HG03025 (cell line): ENCODE measurements around the gene AREL1.

Experiments used
- ATAC-seq: cut with Tn5 transposase; IDR thresholded peaks from one replicate; pipeline ENCODE4 v1.9.1; 2021; ENCODE audit warnings: mild to moderate bottlenecking, moderate library complexity; ENCODE audit not compliant: unreplicated experiment, low FRiP score

AREL1 gene

GRCh38 chr14:74661726-74662450 is 51.0 kb downstream of the AREL1 start:
- no peak for ATAC-seq

DNA sequence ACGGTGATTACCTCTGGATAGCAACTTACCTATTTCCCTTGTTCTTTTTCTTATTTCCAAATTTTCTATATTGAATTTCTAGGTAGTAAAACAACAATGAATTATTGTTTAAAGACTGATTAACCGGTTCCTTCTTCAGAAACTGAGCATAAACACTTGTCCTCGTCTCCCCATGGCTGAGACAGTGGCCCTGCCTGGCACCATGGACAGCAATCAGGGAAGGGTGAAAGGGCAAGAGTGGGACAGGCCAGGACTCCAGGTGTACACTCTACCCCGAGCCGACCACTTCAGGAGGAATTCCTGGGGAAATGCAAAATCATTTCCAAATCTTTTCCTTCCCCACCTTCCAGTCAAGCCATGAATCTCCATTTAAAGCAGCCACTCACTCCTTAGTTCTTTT is 52.0 kb downstream of the AREL1 start:
- ATAC-seq = no peak

GRCh38 chr14:74660167-74660566 is 52.7 kb downstream of the AREL1 start:
- no peak for ATAC-seq

GRCh38 chr14:74658535-74659131 is 54.2 kb downstream of the AREL1 start:
- ATAC-seq = no peak

DNA sequence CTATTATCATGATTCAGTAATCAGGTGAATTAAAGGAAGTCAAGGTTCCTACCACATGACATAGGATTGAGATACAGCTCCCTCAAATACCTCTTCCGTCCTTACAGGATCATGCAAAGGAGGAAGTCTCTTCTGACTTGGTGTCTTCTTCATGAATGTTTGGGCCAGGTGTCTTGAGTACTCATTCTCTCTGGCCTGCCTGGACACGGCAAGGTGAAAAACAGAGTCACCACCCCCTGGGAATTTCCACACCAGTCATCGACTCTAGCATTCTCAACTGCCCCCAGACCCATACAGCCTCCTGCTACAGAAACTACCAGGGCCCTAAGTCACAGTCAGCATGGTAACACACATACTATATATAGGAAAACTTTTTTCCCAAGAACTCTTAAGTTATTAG is 55.9 kb downstream of the AREL1 start:
- ATAC-seq = no peak

DNA sequence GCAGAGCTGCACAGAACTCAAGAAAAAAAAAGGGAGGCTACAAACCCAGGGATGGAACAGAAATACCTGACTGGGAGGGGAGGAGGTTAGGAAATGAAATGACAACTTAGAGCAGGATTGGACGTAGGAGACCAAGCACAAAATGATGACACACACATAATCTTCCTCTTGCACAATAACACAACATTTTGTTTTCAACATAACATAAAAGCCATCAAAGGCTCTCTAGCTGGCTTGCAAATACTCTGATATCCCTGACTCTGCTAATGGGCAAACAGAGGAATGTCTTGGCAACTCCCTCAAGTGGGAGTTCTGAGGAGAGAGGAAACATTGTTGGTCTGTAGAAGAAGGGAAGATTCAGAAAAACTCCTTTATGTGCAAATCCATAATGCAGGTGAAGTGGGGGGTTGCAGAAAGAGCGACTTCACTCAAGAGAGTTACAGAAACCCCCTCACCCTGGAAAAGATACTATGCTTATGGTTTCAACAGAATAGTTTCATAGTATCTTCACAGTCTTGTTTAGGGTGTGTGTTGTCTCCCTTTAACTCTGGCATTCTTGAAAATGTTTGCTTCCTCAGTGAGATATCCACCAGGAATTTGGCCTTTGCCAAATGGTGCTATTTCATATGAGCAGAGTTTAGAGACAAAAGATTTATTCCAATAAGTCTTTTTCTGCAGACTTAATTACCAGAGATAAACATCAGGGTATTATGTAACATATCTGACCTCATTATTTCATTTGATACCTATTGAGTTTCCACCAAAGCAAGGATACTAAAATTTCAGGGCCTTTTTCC is 57.1 kb downstream of the AREL1 start:
- no peak for ATAC-seq

DNA sequence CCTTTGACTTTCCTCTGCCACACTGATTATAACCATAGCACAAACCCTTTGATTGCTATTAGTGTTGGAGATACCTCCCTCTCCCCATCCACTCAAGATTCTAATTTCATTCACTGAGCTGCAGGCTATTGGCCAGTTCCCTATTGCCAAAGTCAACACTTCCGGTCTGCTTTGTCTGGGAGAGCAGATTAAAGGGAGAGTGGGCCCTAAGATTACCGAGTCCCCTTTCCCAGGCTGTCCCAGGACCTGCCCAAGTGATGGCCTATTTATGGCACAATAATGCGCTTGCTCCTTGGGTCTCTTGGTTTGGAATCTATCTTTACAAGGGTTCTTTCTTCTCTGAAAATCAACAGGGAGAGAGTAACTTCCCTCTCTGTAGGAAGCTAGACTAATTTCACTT is 57.9 kb downstream of the AREL1 start:
- ATAC-seq = no peak

DNA sequence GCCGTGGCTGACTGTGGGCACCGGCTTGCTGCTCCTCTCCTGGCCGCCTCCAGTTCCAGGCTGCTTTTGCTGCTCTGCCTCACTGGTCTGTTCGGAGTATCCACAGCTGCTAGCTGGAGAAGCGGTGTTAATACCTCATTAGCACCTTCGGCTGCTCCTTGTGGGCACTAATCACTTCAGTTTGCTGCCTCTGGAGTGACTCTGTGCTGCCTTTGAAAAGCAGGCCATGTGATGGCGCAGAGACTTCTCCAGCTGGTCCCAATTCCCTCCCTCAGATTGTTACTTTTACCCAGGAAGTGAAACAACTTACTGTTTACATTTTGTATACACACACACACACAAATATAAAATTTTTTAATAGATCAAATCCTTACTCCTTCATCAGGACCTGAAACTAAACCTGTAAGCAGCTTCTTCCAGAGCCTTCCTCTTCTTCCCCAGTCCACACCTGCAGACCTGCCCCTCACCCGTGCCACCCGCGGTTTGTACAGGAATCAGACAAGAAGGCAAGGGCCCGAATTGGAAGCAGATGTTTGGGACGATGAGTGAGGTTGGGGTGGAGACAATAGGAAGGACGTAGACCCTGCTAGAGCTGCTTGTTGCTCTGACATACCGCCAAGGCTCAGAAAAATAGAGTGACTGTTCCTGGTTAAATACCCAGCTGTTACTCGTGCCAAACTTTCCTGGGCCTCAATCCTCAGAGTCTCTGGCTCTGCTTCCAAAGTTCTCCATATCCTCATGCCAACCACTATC is 59.3 kb downstream of the AREL1 start:
- no peak for ATAC-seq

- ATAC-seq = no peak
Measured at GRCh38 chr14:74652541-74652940, 60.3 kb downstream of the AREL1 start.

DNA sequence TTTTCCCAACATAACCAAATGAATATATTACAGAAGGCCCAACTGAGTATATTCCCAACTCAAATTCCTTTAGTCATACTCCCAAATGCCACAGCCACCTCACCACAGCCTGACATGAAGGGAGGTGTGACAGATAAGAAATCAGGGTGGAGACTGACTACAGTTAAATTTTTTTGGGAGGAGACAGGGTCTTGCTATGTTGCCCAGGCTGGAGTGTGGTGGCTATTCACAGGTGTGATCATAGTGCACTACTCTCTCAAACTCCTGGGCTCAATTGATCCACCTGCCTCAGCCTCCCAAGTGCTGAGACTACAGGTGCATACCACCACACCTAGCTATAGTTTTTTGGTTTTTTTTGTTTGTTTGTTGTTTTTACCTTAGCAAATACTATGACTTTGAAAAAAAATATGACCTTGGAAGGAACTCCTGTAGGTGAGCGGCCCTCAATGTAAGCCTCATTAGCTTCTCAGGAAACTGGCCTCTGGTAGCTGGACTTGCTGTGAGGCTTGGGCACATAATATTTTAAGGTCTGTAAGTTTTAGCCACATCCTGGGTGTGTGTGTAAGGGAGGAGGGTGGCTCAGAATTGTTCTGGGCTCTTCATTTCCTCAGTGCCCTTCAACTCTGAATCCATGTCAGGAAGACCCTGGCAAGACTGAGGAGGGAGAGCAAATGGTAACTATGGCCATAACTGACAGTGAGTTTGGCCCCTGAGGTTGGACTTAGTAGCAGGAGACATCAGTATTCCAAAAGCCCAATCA is 61.8 kb downstream of the AREL1 start:
- ATAC-seq = no peak

GRCh38 chr14:74649673-74650072 is 63.2 kb downstream of the AREL1 start:
- ATAC-seq = no peak

DNA sequence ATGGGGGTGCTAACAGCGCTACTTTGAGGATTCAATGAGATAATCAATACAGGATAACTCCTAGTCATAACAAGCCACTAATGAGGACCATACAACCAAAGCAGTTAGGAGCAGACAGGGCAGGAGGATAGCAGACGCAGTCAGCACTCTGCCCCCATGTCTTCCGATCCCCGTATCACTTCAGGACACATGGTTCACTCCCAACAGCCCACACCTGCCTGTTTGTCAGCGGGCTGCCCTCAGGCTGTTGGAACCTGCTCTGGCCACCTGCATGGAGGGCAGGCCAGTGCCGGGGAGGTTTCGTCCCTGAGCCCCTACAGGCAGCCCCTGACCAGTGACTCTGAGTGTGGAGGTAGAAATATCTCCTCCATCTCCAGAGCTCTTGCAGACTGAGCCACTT is 63.7 kb downstream of the AREL1 start:
- ATAC-seq = no peak

- ATAC-seq = no peak
Measured at GRCh38 chr14:74648601-74649000, 64.3 kb downstream of the AREL1 start.

DNA sequence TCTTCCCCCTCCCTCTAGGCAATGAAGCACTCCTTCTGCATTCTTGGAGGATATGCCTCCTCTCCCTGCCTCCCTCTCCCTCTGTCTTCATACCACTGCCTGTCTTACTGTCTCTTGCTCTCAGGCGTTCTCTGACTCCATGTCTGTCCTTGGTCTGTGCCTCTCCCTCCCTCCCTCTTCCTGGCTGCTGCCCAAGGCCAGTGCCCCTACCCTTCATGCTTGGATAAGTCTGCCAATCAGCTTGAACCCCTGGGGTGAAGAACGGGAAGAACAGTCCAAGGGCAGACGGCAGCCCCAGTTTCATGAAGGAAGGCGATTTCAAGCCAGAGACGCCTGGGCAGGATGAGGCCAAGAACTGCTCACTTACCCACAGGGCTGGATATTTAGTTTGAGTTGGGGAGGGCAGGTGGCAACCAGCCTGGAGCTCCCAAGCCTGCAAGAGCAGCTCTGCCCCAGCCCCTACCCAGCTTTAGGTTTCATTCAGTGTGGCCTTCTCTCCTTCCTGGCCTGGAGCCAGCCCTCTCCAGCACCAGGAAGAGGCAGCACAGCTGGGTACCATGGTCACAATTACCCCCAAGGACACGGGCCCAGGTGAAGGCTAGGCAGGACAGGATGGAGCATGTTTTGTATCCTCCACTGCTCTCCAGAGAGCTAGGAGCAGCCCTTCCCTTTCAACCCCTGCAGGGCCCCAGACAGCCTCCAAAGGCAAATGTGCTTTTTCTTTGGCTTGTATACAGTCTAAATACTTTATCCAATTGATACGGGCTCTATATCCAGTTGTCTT is 65.0 kb downstream of the AREL1 start:
- no peak for ATAC-seq

DNA sequence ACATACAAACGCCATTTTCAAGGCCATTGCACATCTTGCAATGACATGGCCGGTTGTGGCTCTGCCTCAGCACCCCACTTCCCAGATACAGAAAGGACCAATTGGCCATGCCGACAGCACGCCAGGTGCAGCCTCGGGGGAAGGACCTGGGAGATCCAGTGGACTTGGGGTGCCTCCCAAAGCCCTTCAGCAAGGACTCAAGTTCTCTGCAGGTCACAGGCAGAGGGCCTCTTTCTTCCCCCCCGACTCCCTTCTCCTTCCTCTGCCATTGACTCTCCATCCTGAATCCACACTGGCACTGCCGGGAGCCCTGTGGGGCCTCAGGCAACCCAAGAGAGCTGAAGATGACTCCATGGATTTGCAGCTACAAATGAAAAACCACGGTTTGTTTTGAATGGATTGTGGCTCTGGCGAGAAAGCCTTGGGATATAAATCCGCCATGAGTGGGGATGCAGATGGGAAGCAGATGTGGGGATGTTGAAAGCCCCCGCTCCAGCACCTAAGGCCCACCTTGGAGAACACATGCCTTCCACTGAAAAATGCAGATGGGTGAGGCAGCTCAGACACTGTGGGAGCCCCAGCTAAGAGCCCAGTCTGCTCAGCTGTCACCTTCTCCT is 65.7 kb downstream of the AREL1 start:
- no peak for ATAC-seq

DNA sequence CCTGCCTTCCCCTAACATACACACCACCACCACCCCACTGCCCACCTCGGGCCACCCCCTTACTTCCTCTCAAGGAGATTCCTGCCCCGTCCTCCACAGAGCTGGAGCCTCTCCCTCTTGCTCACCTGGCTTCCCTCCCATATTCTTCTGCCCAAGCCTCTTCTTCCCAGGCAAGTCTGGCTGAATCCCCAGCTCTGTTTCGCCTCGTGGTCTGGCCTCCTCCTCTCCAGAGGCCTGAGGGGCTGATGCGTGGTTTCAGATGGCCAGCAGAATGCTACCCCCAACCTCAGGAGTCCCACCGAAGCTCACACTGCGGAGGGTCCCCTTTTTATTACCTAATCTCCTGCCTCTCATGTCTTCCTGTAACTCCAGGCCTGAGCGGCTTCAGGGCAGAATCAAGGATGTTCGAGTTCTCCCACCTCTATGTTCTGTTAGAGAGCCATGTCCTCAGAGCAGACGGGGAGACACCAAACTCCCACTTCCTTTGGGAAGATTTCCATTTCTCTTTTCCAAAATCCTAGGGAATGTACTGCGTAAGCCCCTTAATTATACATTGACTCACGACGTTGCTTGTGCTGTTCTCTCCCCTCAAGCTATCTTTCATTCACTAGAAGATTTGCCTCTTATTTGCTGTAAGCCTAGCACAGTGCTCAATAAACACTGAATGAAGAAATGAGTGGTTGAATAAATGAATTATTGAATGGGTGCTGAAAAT is 67.0 kb downstream of the AREL1 start:
- ATAC-seq = no peak

DNA sequence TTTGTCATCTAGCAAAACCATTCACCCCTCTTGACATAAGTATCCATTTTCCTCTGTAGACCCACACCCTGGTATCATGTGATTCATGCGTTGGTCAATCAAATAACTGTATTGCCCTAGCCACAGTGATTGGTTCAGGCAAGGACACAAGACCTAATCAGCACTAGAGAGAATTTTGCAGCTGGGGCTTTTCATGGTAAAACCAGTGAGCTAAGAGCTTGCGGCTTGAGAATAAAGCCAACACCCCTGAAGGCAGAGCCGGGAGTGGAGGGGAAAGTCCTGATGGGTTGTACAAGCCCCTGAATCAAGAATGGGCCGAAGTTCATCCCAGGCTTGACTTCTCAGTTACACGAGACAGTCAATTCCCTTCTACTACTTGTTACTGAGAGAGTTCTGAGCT is 67.6 kb downstream of the AREL1 start:
- no peak for ATAC-seq

GRCh38 chr14:74641601-74642391 is 71.1 kb downstream of the AREL1 start:
- no peak for ATAC-seq
